PC-3 (cell line): Measurements from ENCODE around the gene PRDM15. TPM values are rescaled to one million over a fixed set of nuclear protein-coding genes. Genes with fewer than 3 reads are reported as not detected.

Experiments used
- ATAC-seq: fragments of 200-7000 bp; cut with Tn5 transposase; 2 replicates; pipeline ENCODE4 v1.9.1; 2020; ENCODE audit warnings: mild to moderate bottlenecking, moderate library complexity
- BruUV-seq: library from RNA; stranded (reverse); fragments of 400-500 nt; replicated peaks from 2 replicates; lab custom pipeline; 2021; lab: Mats Ljungman, UMichigan
- CTCF ChIA-PET: fragments of 300-600 bp; sonication (Branson Sonifier 250); formaldehyde crosslinking; loops from one replicate; lab custom pipeline; 2022; ENCODE audit warnings: antibody characterized with exemption; lab: Charles Lee
- POLR2A ChIA-PET: fragments of 300-600 bp; sonication (Branson Sonifier 250); formaldehyde crosslinking; loops from one replicate; lab custom pipeline; 2022; ENCODE audit warnings: antibody characterized with exemption; ENCODE audit not compliant: unreplicated experiment; lab: Charles Lee
- DNase-seq: peaks from one replicate; pipeline ENCODE4 v3.0.0-alpha.2; 2015
- H2AFZ ChIP-seq: fragments of 300-600 bp; sonication (generic); 2 replicates; pipeline ENCODE4 v1.6.0; 2016; ENCODE audit warnings: antibody characterized with exemption, low read length
- H3F3A ChIP-seq: fragments of 300-600 bp; sonication (generic); one replicate; pipeline ENCODE4 v1.6.0; 2017; ENCODE audit warnings: antibody characterized with exemption, low read length, control low read depth, mild to moderate bottlenecking; ENCODE audit not compliant: unreplicated experiment
- H3K27ac ChIP-seq: fragments of 300-600 bp; sonication (generic); 2 replicates; pipeline ENCODE4 v1.5.1; 2016; ENCODE audit warnings: mild to moderate bottlenecking, low read length
- H3K27me3 ChIP-seq: fragments of 300-600 bp; sonication (generic); 2 replicates; pipeline ENCODE4 v1.6.1; 2016; ENCODE audit warnings: low read length, mixed read lengths
- H3K36me3 ChIP-seq: fragments of 300-600 bp; sonication (generic); 2 replicates; pipeline ENCODE4 v1.6.1; 2016; ENCODE audit warnings: low read depth, mixed run types, low read length, mixed read lengths
- H3K4me1 ChIP-seq: fragments of 300-600 bp; sonication (generic); 2 replicates; pipeline ENCODE4 v1.5.1; 2016; ENCODE audit warnings: low read length; ENCODE audit not compliant: insufficient read depth
- H3K4me2 ChIP-seq: fragments of 300-600 bp; sonication (generic); 2 replicates; pipeline ENCODE4 v1.6.0; 2016; ENCODE audit warnings: low read length
- H3K4me3 ChIP-seq: fragments of 300-600 bp; sonication (generic); 2 replicates; pipeline ENCODE4 v1.5.1; 2016; ENCODE audit warnings: mild to moderate bottlenecking, low read length, mixed read lengths
- H3K79me2 ChIP-seq: fragments of 300-600 bp; sonication (generic); 2 replicates; pipeline ENCODE4 v1.6.1; 2017; ENCODE audit warnings: low read length, mixed read lengths
- H3K9ac ChIP-seq: fragments of 300-600 bp; sonication (generic); 2 replicates; pipeline ENCODE4 v1.6.0; 2016; ENCODE audit warnings: mild to moderate bottlenecking, low read length
- H3K9me2 ChIP-seq: fragments of 300-600 bp; sonication (generic); replicated peaks from 2 replicates; pipeline ENCODE4 v1.6.1; 2016; ENCODE audit warnings: mixed run types, low read length, mixed read lengths
- H3K9me3 ChIP-seq: fragments of 300-600 bp; sonication (generic); 2 replicates; pipeline ENCODE4 v1.6.1; 2016; ENCODE audit warnings: low read length, mixed read lengths
- H4K20me1 ChIP-seq: fragments of 300-600 bp; sonication (generic); 2 replicates; pipeline ENCODE4 v1.6.1; 2016; ENCODE audit warnings: low read length, mixed read lengths
- EZH2 ChIP-seq: fragments of 300-600 bp; sonication (generic); IDR thresholded peaks from one replicate; pipeline ENCODE4 v1.6.1; 2017; ENCODE audit warnings: antibody characterized with exemption, mild to moderate bottlenecking, low read length; ENCODE audit not compliant: unreplicated experiment
- EZH2phosphoT487 ChIP-seq: fragments of 300-600 bp; sonication (generic); IDR thresholded peaks from 2 replicates; pipeline ENCODE4 v1.6.1; 2018; ENCODE audit warnings: mild to moderate bottlenecking, antibody characterized with exemption, low read length, borderline replicate concordance
- intact Hi-C: fragments of 100-400 bp; cut with micrococcal nuclease; formaldehyde crosslinking; loops from 2 replicates; pipeline ENCODE4 v1.9.0; 2023
- total RNA-seq: library from RNA; depleted of rRNA; stranded (reverse); fragments of >200 nt; gene quantifications from 2 replicates; pipeline ENCODE4 v1.2.3, GENCODE V29; 2014
- TF ChIP-seq, protein P1 (sequence below): fragments of 300-600 bp; sonication (generic); conservative IDR thresholded peaks from 2 replicates; pipeline ENCODE4 v1.5.1; 2017; ENCODE audit warnings: antibody characterized with exemption, low read depth, mild to moderate bottlenecking, low read length

PRDM15 gene
- total RNA-seq, 1 experiment from 2014 or later: 13.4 TPM

- H2AFZ ChIP-seq: no peak overlapping the region
- no peaks in the 10 kb centered on the region for H3K9me3 ChIP-seq
- BruUV-seq: no TSS peak
- no peaks in the 10 kb centered on the region for H3K27me3 ChIP-seq
- peak overlapping the region; percentile 92 for H3K9ac ChIP-seq
- DNase-seq (no peak), ATAC-seq (no peak)
- peak overlapping the region; percentile 8; the same call in 1 of the 2 replicates for H3K4me3 ChIP-seq
- peak overlapping the region; percentile 75 for H3K4me2 ChIP-seq
- TF ChIP-seq, protein P1, sequence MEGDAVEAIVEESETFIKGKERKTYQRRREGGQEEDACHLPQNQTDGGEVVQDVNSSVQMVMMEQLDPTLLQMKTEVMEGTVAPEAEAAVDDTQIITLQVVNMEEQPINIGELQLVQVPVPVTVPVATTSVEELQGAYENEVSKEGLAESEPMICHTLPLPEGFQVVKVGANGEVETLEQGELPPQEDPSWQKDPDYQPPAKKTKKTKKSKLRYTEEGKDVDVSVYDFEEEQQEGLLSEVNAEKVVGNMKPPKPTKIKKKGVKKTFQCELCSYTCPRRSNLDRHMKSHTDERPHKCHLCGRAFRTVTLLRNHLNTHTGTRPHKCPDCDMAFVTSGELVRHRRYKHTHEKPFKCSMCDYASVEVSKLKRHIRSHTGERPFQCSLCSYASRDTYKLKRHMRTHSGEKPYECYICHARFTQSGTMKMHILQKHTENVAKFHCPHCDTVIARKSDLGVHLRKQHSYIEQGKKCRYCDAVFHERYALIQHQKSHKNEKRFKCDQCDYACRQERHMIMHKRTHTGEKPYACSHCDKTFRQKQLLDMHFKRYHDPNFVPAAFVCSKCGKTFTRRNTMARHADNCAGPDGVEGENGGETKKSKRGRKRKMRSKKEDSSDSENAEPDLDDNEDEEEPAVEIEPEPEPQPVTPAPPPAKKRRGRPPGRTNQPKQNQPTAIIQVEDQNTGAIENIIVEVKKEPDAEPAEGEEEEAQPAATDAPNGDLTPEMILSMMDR: no peak
- TF ChIP-seq EZH2phosphoT487 (no peak), EZH2 (no peak)
- intact Hi-C loops: no loop called here
- H4K20me1 ChIP-seq: no peaks in the 10 kb centered on the region
- peaks cover 12% of the 10 kb centered on the region for H3K79me2 ChIP-seq
- peak overlapping the region; percentile 97 for H3K27ac ChIP-seq
- H3K9me2 ChIP-seq: no peaks in the 10 kb centered on the region
- POLR2A ChIA-PET: interaction anchor here (0.5 to 0.6 kb wide), 2 partner anchors 23 to 172 kb away, joined by 3 to 4 read pairs; no protein-coding TSS in a partner anchor
- H3K36me3 ChIP-seq: no peaks in the 10 kb centered on the region
- H3K4me1 ChIP-seq: peaks cover 79% of the 10 kb centered on the region
- CTCF ChIA-PET: interaction anchor here (0.6 to 1.4 kb wide), 2 partner anchors 16 to 172 kb away, joined by 3 to 4 read pairs; no protein-coding TSS in a partner anchor
- peaks cover 13% of the 10 kb centered on the region for H3F3A ChIP-seq
Measured at GRCh38 chr21:41784456-41785102, 94.6 kb downstream of the PRDM15 start.

- no peak overlapping the region for H2AFZ ChIP-seq
- BruUV-seq: no TSS peak
- ATAC-seq (peak; percentile 66), DNase-seq (peak; percentile 100)
- H3K4me1 ChIP-seq: peaks cover 89% of the 10 kb centered on the region
- H3K27me3 ChIP-seq: no peaks in the 10 kb centered on the region
- peak overlapping the region; percentile 75 for H3K4me2 ChIP-seq
- no peaks in the 10 kb centered on the region for H4K20me1 ChIP-seq
- H3K36me3 ChIP-seq: no peaks in the 10 kb centered on the region
- ChIA-PET POLR2A (interaction anchor here (0.5 to 1.2 kb wide), 5 partner anchors 16 to 171 kb away, joined by 3 to 12 read pairs (median 5); no protein-coding TSS in a partner anchor), CTCF (interaction anchor here (0.5 to 1.4 kb wide), 6 partner anchors 15 to 172 kb away, joined by 3 to 7 read pairs (median 4); no protein-coding TSS in a partner anchor)
- TF ChIP-seq EZH2 (no peak), EZH2phosphoT487 (no peak)
- TF ChIP-seq, protein P1: no peak
- no peaks in the 10 kb centered on the region for H3K9me3 ChIP-seq
- intact Hi-C loops: loop anchor here (1.0 kb wide), 1 partner anchor 15 kb away; no protein-coding TSS in a partner anchor
- peaks cover 12% of the 10 kb centered on the region for H3K79me2 ChIP-seq
- no peaks in the 10 kb centered on the region for H3K9me2 ChIP-seq
- H3K9ac ChIP-seq: peak overlapping the region; percentile 92
- H3K27ac ChIP-seq: peak overlapping the region; percentile 97
- peaks cover 16% of the 10 kb centered on the region for H3F3A ChIP-seq
- peak overlapping the region; percentile 8; the same call in 1 of the 2 replicates for H3K4me3 ChIP-seq
Measured at GRCh38 chr21:41783476-41784180, 95.5 kb downstream of the PRDM15 start.
